Thoracic aorta (tissue), 2 donors: ENCODE results near the gene CWC22. TPM values are rescaled to one million over a fixed set of nuclear protein-coding genes. Genes with fewer than 3 reads are reported as not detected.

Source experiments
- ATAC-seq: fragments of 150-250 bp; one replicate; pipeline ENCODE4 v1.8.0; 2017; ENCODE audit warnings: low read depth; ENCODE audit not compliant: insufficient number of reproducible peaks, low FRiP score
- DNase-seq: peaks from one replicate; pipeline ENCODE4 v3.0.0-alpha.2; 2020; ENCODE audit warnings: low spot score
- H3K27ac ChIP-seq, 2 donors: fragments of 200-600 bp; sonication (generic); 1 replicate in 1 of 2; 2 replicates in 1 of 2; pipeline ENCODE4 v1.5.1; 2016; ENCODE audit warnings: mild to moderate bottlenecking in 2 of 2, moderate library complexity in 2 of 2
- H3K27me3 ChIP-seq: fragments of 200-600 bp; sonication (generic); replicated peaks from 2 replicates; pipeline ENCODE4 v1.6.0; 2016; ENCODE audit warnings: mild to moderate bottlenecking; ENCODE audit not compliant: insufficient read depth
- H3K36me3 ChIP-seq: fragments of 200-600 bp; sonication (generic); one replicate; pipeline ENCODE4 v1.5.1; 2016
- H3K4me1 ChIP-seq, 2 donors: fragments of 200-600 bp; sonication (generic); 1 replicate in 1 of 2; 2 replicates in 1 of 2; pipeline versions ENCODE4 v1.5.1 to v1.6.0; 2016; ENCODE audit warnings: low read depth in 2 of 2, mild to moderate bottlenecking in 1 of 2; ENCODE audit not compliant: control insufficient read depth in 1 of 2
- H3K4me3 ChIP-seq: fragments of 200-600 bp; sonication (generic); 2 replicates; pipeline ENCODE4 v1.5.1; 2016; ENCODE audit warnings: mild to moderate bottlenecking
- H3K9me3 ChIP-seq: fragments of 200-600 bp; sonication (generic); 2 replicates; pipeline ENCODE4 v1.5.1; 2016
- CTCF ChIP-seq: fragments of 200-600 bp; sonication (generic); IDR thresholded peaks from one replicate; pipeline ENCODE4 v1.5.1; 2019; ENCODE audit warnings: antibody characterized with exemption
- total RNA-seq, 2 donors: library from RNA; depleted of rRNA; stranded (reverse); fragments of >200 nt; gene quantifications; one replicate each; pipeline versions ENCODE4 v1.1.0 to v1.2.3, GENCODE V29; 2016

Gene CWC22
- total RNA-seq, 2 donors from 2014 or later = 20.0 to 32.5 TPM

- Histone ChIP-seq H3K27ac (no peak overlapping the region), H3K4me3 (no peak overlapping the region), H3K9me3 (no peaks in the 10 kb centered on the region), H3K36me3 (no peaks in the 10 kb centered on the region), H3K27me3 (no peaks in the 10 kb centered on the region), H3K4me1 (peaks cover 0 to 10% of the 10 kb centered on the region in 2 donors)
- DNase-seq (no peak), ATAC-seq (no peak)
- TF ChIP-seq CTCF = no peak
These were observed 11.2 kb downstream of the CWC22 start for GRCh38 chr2:179995741-179996515.

GRCh38 chr2:179991344-179991743 is 15.8 kb downstream of the CWC22 start:
- peaks cover 3% of the 10 kb centered on the region for H3K36me3 ChIP-seq
- no peak for TF ChIP-seq CTCF
- H3K4me3 ChIP-seq = no peak overlapping the region

GRCh38 chr2:179990676-179991317 is 16.3 kb downstream of the CWC22 start:
- no peak for TF ChIP-seq CTCF
- Histone ChIP-seq H3K27me3 (no peaks in the 10 kb centered on the region), H3K27ac (no peak overlapping the region), H3K36me3 (peaks cover 6% of the 10 kb centered on the region), H3K9me3 (no peaks in the 10 kb centered on the region), H3K4me3 (no peak overlapping the region), H3K4me1 (no peaks in the 10 kb centered on the region)
- no peak for DNase-seq
- ATAC-seq = no peak

More at GRCh38 chr2:179991344-179991743, 15.8 kb downstream of the CWC22 start:
- DNase-seq (no peak), ATAC-seq (no peak)
- Histone ChIP-seq H3K27ac (no peak overlapping the region), H3K9me3 (no peaks in the 10 kb centered on the region), H3K4me1 (no peaks in the 10 kb centered on the region), H3K27me3 (no peaks in the 10 kb centered on the region)

GRCh38 chr2:179987916-179988315 is 19.2 kb downstream of the CWC22 start:
- peaks cover 23% of the 10 kb centered on the region for H3K36me3 ChIP-seq
- no peaks in the 10 kb centered on the region for H3K9me3 ChIP-seq
- H3K27ac ChIP-seq = no peak overlapping the region
- no peak for ATAC-seq
- no peak for DNase-seq
- no peak overlapping the region for H3K4me3 ChIP-seq
- no peaks in the 10 kb centered on the region for H3K27me3 ChIP-seq
- no peak for TF ChIP-seq CTCF
- H3K4me1 ChIP-seq = no peaks in the 10 kb centered on the region

GRCh38 chr2:179985163-179985820 is 21.8 kb downstream of the CWC22 start:
- Histone ChIP-seq H3K27ac (no peak overlapping the region), H3K4me3 (no peak overlapping the region), H3K27me3 (no peaks in the 10 kb centered on the region), H3K4me1 (no peaks in the 10 kb centered on the region), H3K9me3 (no peaks in the 10 kb centered on the region), H3K36me3 (peaks cover 30% of the 10 kb centered on the region)
- ATAC-seq = no peak
- no peak for DNase-seq
- no peak for TF ChIP-seq CTCF
